22Rv1 (cell line): ENCODE data around the gene RNF223.

Experiments
- CTCF ChIP-seq: fragments of 450-650 bp; IDR thresholded peaks from 2 replicates; pipeline ENCODE4 v1.5.1; 2017; ENCODE audit warnings: mild to moderate bottlenecking
- ZFX ChIP-seq: fragments of 450-650 bp; IDR thresholded peaks from 2 replicates; pipeline ENCODE4 v1.6.1; 2017; ENCODE audit warnings: antibody characterized with exemption, borderline replicate concordance

- no peak for TF ChIP-seq CTCF
- no peak for TF ChIP-seq ZFX
Measured at GRCh38 chr1:1045129-1045528, 29.0 kb downstream of the RNF223 start.
